ENCODE results near the gene ADPRHL1.

The ADPRHL1 gene

GRCh38 chr13:113489549-113490495, 36.5 kb upstream of the ADPRHL1 start:
- peak overlapping the region; percentile 63 to 72 for H3K4me3 ChIP-seq (replicated peaks in 1 of 2; ENCODE audit: low read depth in 2 of 2, low read length in 2 of 2)
- peak; percentile 48 to 53 for DNase-seq (ENCODE audit: low read depth in 2 of 2)
- no peak for TF ChIP-seq CTCF (IDR thresholded peaks at IDR 0.05; ENCODE audit: low read depth, low read length)

GRCh38 chr13:113489171-113489548, 35.9 kb upstream of the ADPRHL1 start:
- peak overlapping the region; percentile 63 to 72 for H3K4me3 ChIP-seq (replicated peaks in 1 of 2; ENCODE audit: low read depth in 2 of 2, low read length in 2 of 2)
- TF ChIP-seq CTCF (IDR thresholded peaks at IDR 0.05; ENCODE audit: low read depth, low read length): no peak
- no peak for DNase-seq (ENCODE audit: low read depth in 2 of 2)

GRCh38 chr13:113488283-113488682, 35.0 kb upstream of the ADPRHL1 start:
- no peak for TF ChIP-seq CTCF (IDR thresholded peaks at IDR 0.05; ENCODE audit: low read depth, low read length)
- H3K4me3 ChIP-seq (replicated peaks in 1 of 2; ENCODE audit: low read depth in 2 of 2, low read length in 2 of 2): no peak overlapping the region
- no peak for DNase-seq (ENCODE audit: low read depth in 2 of 2)

- no peak overlapping the region for H3K4me3 ChIP-seq (replicated peaks in 1 of 2; ENCODE audit: low read depth in 2 of 2, low read length in 2 of 2)
- DNase-seq (ENCODE audit: low read depth in 2 of 2): no peak
- TF ChIP-seq CTCF (IDR thresholded peaks at IDR 0.05; ENCODE audit: low read depth, low read length): no peak
These were observed 33.4 kb upstream of the ADPRHL1 start for GRCh38 chr13:113486698-113487097.

GRCh38 chr13:113485545-113485944, 32.3 kb upstream of the ADPRHL1 start:
- no peak overlapping the region for H3K4me3 ChIP-seq (replicated peaks in 1 of 2; ENCODE audit: low read depth in 2 of 2, low read length in 2 of 2)
- DNase-seq (ENCODE audit: low read depth in 2 of 2): no peak
- TF ChIP-seq CTCF (IDR thresholded peaks at IDR 0.05; ENCODE audit: low read depth, low read length): no peak

GRCh38 chr13:113483504-113484293, 30.4 kb upstream of the ADPRHL1 start:
- DNase-seq (ENCODE audit: low read depth in 2 of 2): no peak
- no peak for TF ChIP-seq CTCF (IDR thresholded peaks at IDR 0.05; ENCODE audit: low read depth, low read length)
- no peak overlapping the region for H3K4me3 ChIP-seq (replicated peaks in 1 of 2; ENCODE audit: low read depth in 2 of 2, low read length in 2 of 2)

Measured in cardiac fibroblast (primary cell).